Measurements from ENCODE around the gene ASB1.

Gene ASB1

DNA sequence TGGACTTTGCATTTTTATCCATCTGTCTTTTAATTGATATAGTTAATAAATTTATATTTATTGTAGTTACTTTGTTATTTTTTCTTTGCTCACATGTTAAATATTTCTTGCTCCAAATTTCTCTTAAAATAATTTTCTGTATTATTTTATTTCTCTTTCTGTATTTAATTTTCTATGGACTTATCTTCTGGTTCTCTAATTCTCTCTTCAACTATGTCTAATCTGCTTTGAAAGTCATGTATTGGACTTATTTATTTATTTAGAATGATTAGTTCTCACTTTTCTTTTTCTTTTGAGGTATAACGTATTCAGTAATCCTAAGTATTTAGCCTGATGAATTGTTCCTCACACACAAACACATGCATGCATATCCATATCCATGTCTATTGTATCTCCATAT lies 53.1 kb downstream of the ASB1 start:
- Histone ChIP-seq H3K4me1 (ENCODE audit: control insufficient read depth, insufficient read depth, low read length) (no peaks in the 10 kb centered on the region), H3K4me3 (ENCODE audit: low read length) (no peak overlapping the region), H3K27me3 (ENCODE audit: control insufficient read depth, insufficient read depth, low read length) (no peaks in the 10 kb centered on the region), H3K36me3 (ENCODE audit: control insufficient read depth, insufficient read depth, low read length) (no peaks in the 10 kb centered on the region), H3K9me3 (ENCODE audit: control insufficient read depth, insufficient read depth, low read length) (peaks cover 4% of the 10 kb centered on the region), H3K27ac (ENCODE audit: low read length) (no peak overlapping the region)
- no peak for DNase-seq (ENCODE audit: low read depth, low spot score)
- WGBS (ENCODE audit: insufficient coverage, insufficient read length) = no CpG with 5 or more reads among the region's 1 CpG

- WGBS (ENCODE audit: insufficient coverage, insufficient read length) = 100% methylated on average over 4 of the region's 6 CpGs
Measured at GRCh38 chr2:238483021-238483420, 56.3 kb downstream of the ASB1 start.

DNA sequence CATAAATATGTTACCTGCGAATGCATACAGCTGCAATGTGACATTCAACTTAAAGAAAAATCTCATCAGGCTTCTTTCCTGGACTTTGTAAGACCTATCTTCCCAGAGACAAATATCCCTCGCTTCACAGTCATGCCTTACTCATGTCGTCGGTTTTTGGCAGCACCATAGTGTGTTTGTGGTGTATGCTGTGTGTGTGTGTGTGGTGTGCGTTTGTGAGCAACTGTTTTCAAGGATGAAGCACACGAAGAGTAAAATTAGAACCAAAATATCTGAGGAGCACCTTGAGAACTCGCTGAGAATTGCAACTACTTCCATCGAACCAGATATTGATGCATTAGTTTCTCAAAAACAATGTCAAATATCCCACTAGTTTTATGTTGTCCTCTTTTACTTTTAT lies 56.9 kb downstream of the ASB1 start:
- no CpG with 5 or more reads among the region's 8 CpGs for WGBS (ENCODE audit: insufficient coverage, insufficient read length)
- no peak overlapping the region for H3K4me3 ChIP-seq (ENCODE audit: low read length)
- H3K36me3 ChIP-seq (ENCODE audit: control insufficient read depth, insufficient read depth, low read length) = no peaks in the 10 kb centered on the region; the same call in 1 of the 2 replicates
- H3K27me3 ChIP-seq (ENCODE audit: control insufficient read depth, insufficient read depth, low read length) = no peaks in the 10 kb centered on the region
- no peak for DNase-seq (ENCODE audit: low read depth, low spot score)
- H3K9me3 ChIP-seq (ENCODE audit: control insufficient read depth, insufficient read depth, low read length) = peaks cover 11% of the 10 kb centered on the region
- H3K27ac ChIP-seq (ENCODE audit: low read length) = no peak overlapping the region
- no peaks in the 10 kb centered on the region for H3K4me1 ChIP-seq (ENCODE audit: control insufficient read depth, insufficient read depth, low read length)

More at GRCh38 chr2:238483021-238483420, 56.3 kb downstream of the ASB1 start:
- no peaks in the 10 kb centered on the region; the same call in 1 of the 2 replicates for H3K36me3 ChIP-seq (ENCODE audit: control insufficient read depth, insufficient read depth, low read length)
- no peaks in the 10 kb centered on the region for H3K4me1 ChIP-seq (ENCODE audit: control insufficient read depth, insufficient read depth, low read length)
- H3K9me3 ChIP-seq (ENCODE audit: control insufficient read depth, insufficient read depth, low read length) = peaks cover 11% of the 10 kb centered on the region
- DNase-seq (ENCODE audit: low read depth, low spot score) = no peak
- H3K27me3 ChIP-seq (ENCODE audit: control insufficient read depth, insufficient read depth, low read length) = no peaks in the 10 kb centered on the region
- H3K4me3 ChIP-seq (ENCODE audit: low read length) = no peak overlapping the region
- no peak overlapping the region for H3K27ac ChIP-seq (ENCODE audit: low read length)

DNA sequence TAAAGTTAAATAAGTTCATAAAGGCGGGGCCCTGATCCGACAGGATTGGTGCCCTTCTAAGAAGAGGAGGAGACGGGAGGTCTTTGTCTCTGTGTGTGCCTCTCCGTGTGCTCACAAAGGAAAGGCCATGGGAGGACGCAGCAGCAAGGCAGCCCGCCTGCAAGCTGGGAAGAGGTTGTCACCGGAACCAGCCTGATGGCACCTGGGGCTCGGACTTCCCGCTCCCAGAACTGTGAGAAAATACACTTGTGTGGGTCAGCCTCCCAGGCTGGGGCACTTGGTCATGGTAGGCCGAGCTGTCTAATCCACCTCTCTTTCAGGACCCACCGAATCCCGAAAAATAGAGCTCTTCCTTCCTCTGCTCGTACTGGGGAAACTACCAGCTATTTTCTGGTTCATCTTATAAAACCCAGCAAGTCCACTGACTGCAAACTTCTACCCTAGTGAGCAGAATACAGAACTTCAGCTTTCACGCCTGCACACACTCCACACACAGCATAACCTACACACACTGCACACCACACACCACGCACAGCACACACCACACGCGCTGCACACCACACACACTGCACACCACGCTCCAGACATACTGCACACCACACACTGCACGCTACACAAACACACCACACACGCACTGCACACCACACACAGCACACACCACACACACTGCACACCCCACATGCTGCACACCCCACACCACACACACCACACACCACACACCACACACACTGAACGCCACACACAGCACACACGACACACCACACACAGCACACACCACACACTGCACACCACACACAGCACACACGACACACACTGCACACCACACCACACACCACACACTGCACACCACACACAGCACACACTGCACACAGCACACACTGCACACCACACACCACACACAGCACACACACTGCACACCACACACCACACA lies 58.1 kb downstream of the ASB1 start:
- no CpG with 5 or more reads among the region's 23 CpGs for WGBS (ENCODE audit: insufficient coverage, insufficient read length)
- Histone ChIP-seq H3K9me3 (ENCODE audit: control insufficient read depth, insufficient read depth, low read length) (peaks cover 11% of the 10 kb centered on the region), H3K4me1 (ENCODE audit: control insufficient read depth, insufficient read depth, low read length) (no peaks in the 10 kb centered on the region)

DNA sequence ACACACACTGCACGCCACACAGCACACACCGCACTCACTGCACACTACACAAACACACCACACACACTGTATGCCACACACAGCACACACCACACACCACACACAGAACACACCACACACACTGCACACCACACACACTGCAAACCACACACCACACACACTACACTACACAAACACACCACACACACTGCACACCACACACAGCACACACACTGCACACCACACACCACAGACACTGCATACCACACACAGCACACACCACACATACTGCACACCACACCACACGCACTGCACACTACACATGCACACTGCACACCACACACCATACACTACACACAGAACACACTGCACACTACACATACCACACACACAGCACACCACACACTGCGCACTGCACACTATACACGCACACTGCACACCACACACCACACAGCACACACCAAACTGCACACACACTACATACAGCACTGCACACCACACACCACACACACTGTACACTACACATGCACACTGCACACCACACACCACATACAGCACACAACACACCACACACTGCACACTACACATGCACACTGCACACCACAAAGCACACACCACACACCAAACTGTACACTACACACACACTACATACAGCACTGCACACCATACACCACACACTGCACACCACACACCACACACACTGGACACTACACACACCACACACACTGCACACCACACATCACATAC lies 59.6 kb downstream of the ASB1 start:
- Histone ChIP-seq H3K27me3 (ENCODE audit: control insufficient read depth, insufficient read depth, low read length) (no peaks in the 10 kb centered on the region), H3K36me3 (ENCODE audit: control insufficient read depth, insufficient read depth, low read length) (no peaks in the 10 kb centered on the region; the same call in 1 of the 2 replicates), H3K27ac (ENCODE audit: low read length) (no peak overlapping the region), H3K4me1 (ENCODE audit: control insufficient read depth, insufficient read depth, low read length) (no peaks in the 10 kb centered on the region), H3K9me3 (ENCODE audit: control insufficient read depth, insufficient read depth, low read length) (peaks cover 10% of the 10 kb centered on the region), H3K4me3 (ENCODE audit: low read length) (no peak overlapping the region)
- DNase-seq (ENCODE audit: low read depth, low spot score) = no peak
- no CpG with 5 or more reads among the region's 5 CpGs for WGBS (ENCODE audit: insufficient coverage, insufficient read length)

More for the DNA sequence above, 58.1 kb downstream of the ASB1 start:
- H3K4me3 ChIP-seq (ENCODE audit: low read length) = no peak overlapping the region
- no peaks in the 10 kb centered on the region; the same call in 1 of the 2 replicates for H3K36me3 ChIP-seq (ENCODE audit: control insufficient read depth, insufficient read depth, low read length)
- DNase-seq (ENCODE audit: low read depth, low spot score) = no peak
- H3K27ac ChIP-seq (ENCODE audit: low read length) = no peak overlapping the region
- no peaks in the 10 kb centered on the region for H3K27me3 ChIP-seq (ENCODE audit: control insufficient read depth, insufficient read depth, low read length)

- Histone ChIP-seq H3K4me1 (ENCODE audit: control insufficient read depth, insufficient read depth, low read length) (no peaks in the 10 kb centered on the region), H3K9me3 (ENCODE audit: control insufficient read depth, insufficient read depth, low read length) (peaks cover 10% of the 10 kb centered on the region), H3K4me3 (ENCODE audit: low read length) (no peak overlapping the region), H3K36me3 (ENCODE audit: control insufficient read depth, insufficient read depth, low read length) (no peaks in the 10 kb centered on the region; the same call in 1 of the 2 replicates), H3K27me3 (ENCODE audit: control insufficient read depth, insufficient read depth, low read length) (no peaks in the 10 kb centered on the region), H3K27ac (ENCODE audit: low read length) (no peak overlapping the region)
- DNase-seq (ENCODE audit: low read depth, low spot score) = no peak
- no CpG with 5 or more reads among the region's 14 CpGs for WGBS (ENCODE audit: insufficient coverage, insufficient read length)
Measured at GRCh38 chr2:238487134-238487533, 60.4 kb downstream of the ASB1 start.

DNA sequence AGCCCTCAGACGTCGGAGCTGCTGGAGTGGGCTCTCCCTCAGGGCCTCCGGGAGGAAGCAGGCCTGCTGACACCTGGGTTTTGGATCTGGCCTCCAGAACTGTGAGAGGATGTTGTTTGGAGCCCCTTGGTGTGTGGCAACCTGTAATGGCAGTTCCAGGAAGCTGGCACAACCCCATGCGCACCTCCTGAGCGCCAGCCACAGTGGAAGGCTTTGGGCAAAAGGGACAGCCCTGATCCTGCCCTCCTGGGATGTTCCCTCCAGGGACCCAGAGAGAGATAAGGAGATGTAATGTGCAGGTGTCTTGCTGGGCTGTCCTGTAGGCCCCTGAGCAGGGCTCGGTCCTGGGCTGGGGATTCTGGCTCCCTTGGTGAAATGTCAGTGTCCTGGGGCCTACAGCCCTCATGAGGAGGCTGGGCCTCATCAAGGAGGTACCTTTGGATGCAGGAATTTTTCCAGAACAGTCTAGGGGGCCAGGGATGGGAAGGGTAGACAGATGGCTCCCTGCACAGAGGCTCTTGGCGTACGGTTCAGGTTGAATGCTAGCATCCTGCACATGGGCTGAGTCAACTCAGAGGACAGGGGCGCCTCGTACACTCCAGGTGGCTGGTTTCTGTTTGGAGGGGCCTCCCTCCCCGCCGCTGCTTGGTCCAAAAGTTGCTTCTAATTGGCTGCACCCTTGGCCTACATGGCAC lies 61.1 kb downstream of the ASB1 start:
- Histone ChIP-seq H3K27ac (ENCODE audit: low read length) (no peak overlapping the region), H3K27me3 (ENCODE audit: control insufficient read depth, insufficient read depth, low read length) (no peaks in the 10 kb centered on the region), H3K9me3 (ENCODE audit: control insufficient read depth, insufficient read depth, low read length) (peaks cover 10% of the 10 kb centered on the region), H3K36me3 (ENCODE audit: control insufficient read depth, insufficient read depth, low read length) (no peaks in the 10 kb centered on the region; the same call in 1 of the 2 replicates), H3K4me1 (ENCODE audit: control insufficient read depth, insufficient read depth, low read length) (no peaks in the 10 kb centered on the region), H3K4me3 (ENCODE audit: low read length) (no peak overlapping the region)
- no CpG with 5 or more reads among the region's 12 CpGs for WGBS (ENCODE audit: insufficient coverage, insufficient read length)
- no peak for DNase-seq (ENCODE audit: low read depth, low spot score)

GRCh38 chr2:238488347-238488826 lies 61.7 kb downstream of the ASB1 start:
- no peak overlapping the region for H3K4me3 ChIP-seq (ENCODE audit: low read length)
- no CpG with 5 or more reads among the region's 10 CpGs for WGBS (ENCODE audit: insufficient coverage, insufficient read length)
- DNase-seq (ENCODE audit: low read depth, low spot score) = no peak
- H3K9me3 ChIP-seq (ENCODE audit: control insufficient read depth, insufficient read depth, low read length) = peaks cover 10% of the 10 kb centered on the region
- H3K36me3 ChIP-seq (ENCODE audit: control insufficient read depth, insufficient read depth, low read length) = no peaks in the 10 kb centered on the region; the same call in 1 of the 2 replicates
- no peaks in the 10 kb centered on the region for H3K27me3 ChIP-seq (ENCODE audit: control insufficient read depth, insufficient read depth, low read length)
- no peaks in the 10 kb centered on the region for H3K4me1 ChIP-seq (ENCODE audit: control insufficient read depth, insufficient read depth, low read length)
- H3K27ac ChIP-seq (ENCODE audit: low read length) = no peak overlapping the region

GRCh38 chr2:238489431-238489830 lies 62.7 kb downstream of the ASB1 start:
- Histone ChIP-seq H3K36me3 (ENCODE audit: control insufficient read depth, insufficient read depth, low read length) (no peaks in the 10 kb centered on the region; the same call in 1 of the 2 replicates), H3K4me3 (ENCODE audit: low read length) (no peak overlapping the region), H3K9me3 (ENCODE audit: control insufficient read depth, insufficient read depth, low read length) (peaks cover 12% of the 10 kb centered on the region), H3K4me1 (ENCODE audit: control insufficient read depth, insufficient read depth, low read length) (no peaks in the 10 kb centered on the region), H3K27me3 (ENCODE audit: control insufficient read depth, insufficient read depth, low read length) (no peaks in the 10 kb centered on the region), H3K27ac (ENCODE audit: low read length) (no peak overlapping the region)
- no CpG with 5 or more reads among the region's 14 CpGs for WGBS (ENCODE audit: insufficient coverage, insufficient read length)
- no peak for DNase-seq (ENCODE audit: low read depth, low spot score)

DNA sequence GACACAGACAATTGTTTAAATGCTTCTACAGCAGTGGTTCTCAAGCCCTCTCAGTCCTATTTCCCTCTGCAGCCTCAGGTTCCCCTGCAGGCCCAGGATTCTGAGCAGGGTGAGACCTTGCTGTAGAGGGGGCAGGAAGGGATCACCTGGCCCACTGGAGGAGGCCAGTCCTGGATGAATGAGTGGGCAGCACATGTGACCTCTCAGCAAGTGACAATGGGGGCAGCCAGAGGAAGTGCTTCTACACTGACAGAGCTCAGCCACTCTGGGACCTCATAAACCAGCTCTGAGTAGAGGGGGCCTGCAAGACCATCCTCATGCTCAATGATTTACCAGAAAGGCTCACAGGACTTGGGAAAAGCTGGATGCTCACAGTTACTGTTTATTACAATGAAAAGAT lies 63.2 kb downstream of the ASB1 start:
- Histone ChIP-seq H3K27me3 (ENCODE audit: control insufficient read depth, insufficient read depth, low read length) (no peaks in the 10 kb centered on the region), H3K27ac (ENCODE audit: low read length) (no peak overlapping the region), H3K36me3 (ENCODE audit: control insufficient read depth, insufficient read depth, low read length) (no peaks in the 10 kb centered on the region; the same call in 1 of the 2 replicates), H3K9me3 (ENCODE audit: control insufficient read depth, insufficient read depth, low read length) (peaks cover 12% of the 10 kb centered on the region), H3K4me1 (ENCODE audit: control insufficient read depth, insufficient read depth, low read length) (no peaks in the 10 kb centered on the region), H3K4me3 (ENCODE audit: low read length) (no peak overlapping the region)
- DNase-seq (ENCODE audit: low read depth, low spot score) = no peak
